ENCODE data around the gene RSPH6A. TPM values are rescaled to one million over a fixed set of nuclear protein-coding genes. Genes with fewer than 3 reads are reported as not detected.
A peak's percentile ranks its signal among the peaks of the same experiment; 100 is the strongest.

RSPH6A gene
- total and polyA plus RNA-seq, 3 experiments from 2014 or later: 0.16 to 0.22 TPM; not detected in 1

GRCh38 chr19:45824531-45825262 is 9.6 kb upstream of the RSPH6A start:
- Mint-ChIP-seq H3K27me3 (no peaks in the 10 kb centered on the region), H3K4me3 (no peak overlapping the region), H3K27ac (peak overlapping the region in 2 of 8 donors; percentile 28 to 62), H3K4me1 (peaks cover 0 to 2% (median 0%) of the 10 kb centered on the region in 3 donors), H3K36me3 (peaks cover 7 to 81% (median 23%) of the 10 kb centered on the region in 3 donors), H3K9me3 (no peaks in the 10 kb centered on the region)
- CTCF ChIA-PET: interaction anchor here (1.3 to 1.4 kb wide), 3 partner anchors 10 to 58 kb away, joined by 3 to 5 read pairs (median 4); no protein-coding TSS in a partner anchor
- DNase-seq: no peak
- H3K4me1 ChIP-seq (ENCODE audit: insufficient read depth, low read length): no peaks in the 10 kb centered on the region
- H3K9me3 ChIP-seq (ENCODE audit: low read length): no peaks in the 10 kb centered on the region
- no peak overlapping the region for H3K4me3 ChIP-seq (ENCODE audit: low read length)
- POLR2A ChIA-PET: no interaction called here
- no peak overlapping the region for H3K27ac ChIP-seq (ENCODE audit: low read depth, low read length)
- peaks cover 19% of the 10 kb centered on the region for H3K36me3 ChIP-seq (ENCODE audit: insufficient read depth, low read length)
- no peaks in the 10 kb centered on the region for H3K27me3 ChIP-seq (ENCODE audit: insufficient read depth, low read length, poor library complexity, severe bottlenecking)

- H3K4me3 Mint-ChIP-seq: no peak overlapping the region
These were observed 8.9 kb upstream of the RSPH6A start for GRCh38 chr19:45824041-45824471.

DNA sequence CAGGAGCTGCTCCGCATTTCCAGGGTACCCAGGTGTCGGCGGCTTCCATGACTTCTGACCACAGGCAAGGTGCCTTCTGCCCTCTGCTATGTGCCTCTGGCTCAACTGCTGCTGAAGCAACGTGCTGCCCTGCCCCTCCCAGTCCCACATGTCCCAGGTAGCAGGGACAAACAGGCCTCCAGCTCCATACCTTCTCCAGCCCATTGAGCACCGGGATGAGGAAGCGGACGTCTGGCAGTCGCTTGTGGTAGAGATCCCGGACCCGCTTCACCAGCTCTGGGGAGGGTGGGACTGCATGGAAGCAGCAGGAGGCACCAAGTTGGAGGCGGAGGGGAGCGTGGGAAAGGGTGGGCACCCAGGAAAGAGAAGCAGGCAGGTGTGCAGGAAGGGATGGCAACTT is 8.1 kb upstream of the RSPH6A start:
- no peaks in the 10 kb centered on the region for H3K4me1 ChIP-seq (ENCODE audit: insufficient read depth, low read length)
- DNase-seq: no peak
- no peak overlapping the region for H3K4me3 ChIP-seq (ENCODE audit: low read length)
- ChIA-PET CTCF (no interaction called here), POLR2A (no interaction called here)
- H3K9me3 ChIP-seq (ENCODE audit: low read length): no peaks in the 10 kb centered on the region
- Mint-ChIP-seq H3K36me3 (peaks cover 3 to 70% (median 10%) of the 10 kb centered on the region in 3 donors), H3K9me3 (no peaks in the 10 kb centered on the region), H3K4me1 (no peaks in the 10 kb centered on the region), H3K4me3 (no peak overlapping the region), H3K27ac (no peak overlapping the region), H3K27me3 (no peaks in the 10 kb centered on the region)
- H3K36me3 ChIP-seq (ENCODE audit: insufficient read depth, low read length): peaks cover 10% of the 10 kb centered on the region
- H3K27me3 ChIP-seq (ENCODE audit: insufficient read depth, low read length, poor library complexity, severe bottlenecking): no peaks in the 10 kb centered on the region
- no peak overlapping the region for H3K27ac ChIP-seq (ENCODE audit: low read depth, low read length)

More at GRCh38 chr19:45824041-45824471, 8.9 kb upstream of the RSPH6A start:
- H3K27ac ChIP-seq (ENCODE audit: low read depth, low read length): no peak overlapping the region
- peaks cover 7 to 78% (median 17%) of the 10 kb centered on the region in 3 donors for H3K36me3 Mint-ChIP-seq
- H3K9me3 ChIP-seq (ENCODE audit: low read length): no peaks in the 10 kb centered on the region
- H3K4me1 ChIP-seq (ENCODE audit: insufficient read depth, low read length): no peaks in the 10 kb centered on the region
- no peaks in the 10 kb centered on the region for H3K27me3 ChIP-seq (ENCODE audit: insufficient read depth, low read length, poor library complexity, severe bottlenecking)
- peaks cover 15% of the 10 kb centered on the region for H3K36me3 ChIP-seq (ENCODE audit: insufficient read depth, low read length)
- H3K27me3 Mint-ChIP-seq: no peaks in the 10 kb centered on the region
- peak overlapping the region in 2 of 8 donors; percentile 28 to 62 for H3K27ac Mint-ChIP-seq
- H3K4me1 Mint-ChIP-seq: no peaks in the 10 kb centered on the region
- ChIA-PET POLR2A (no interaction called here), CTCF (interaction anchor here (1.3 to 1.4 kb wide), 3 partner anchors 10 to 59 kb away, joined by 3 to 5 read pairs (median 4); no protein-coding TSS in a partner anchor)
- no peaks in the 10 kb centered on the region for H3K9me3 Mint-ChIP-seq
- no peak for DNase-seq
- no peak overlapping the region for H3K4me3 ChIP-seq (ENCODE audit: low read length)

- peak overlapping the region in 1 of 8 donors; percentile 79 for H3K27ac Mint-ChIP-seq
- no peaks in the 10 kb centered on the region for H3K4me1 Mint-ChIP-seq
- ChIA-PET CTCF (interaction anchor here (0.7 kb wide), 2 partner anchors 61 to 81 kb away, joined by 3 read pairs; no protein-coding TSS in a partner anchor), POLR2A (no interaction called here)
- no peaks in the 10 kb centered on the region for H3K4me1 ChIP-seq (ENCODE audit: insufficient read depth, low read length)
- H3K4me3 Mint-ChIP-seq: no peak overlapping the region
- H3K36me3 Mint-ChIP-seq: peaks cover 3 to 66% (median 7%) of the 10 kb centered on the region in 3 donors
- H3K36me3 ChIP-seq (ENCODE audit: insufficient read depth, low read length): peaks cover 5% of the 10 kb centered on the region
- H3K4me3 ChIP-seq (ENCODE audit: low read length): no peak overlapping the region
- H3K9me3 Mint-ChIP-seq: no peaks in the 10 kb centered on the region
- H3K27me3 ChIP-seq (ENCODE audit: insufficient read depth, low read length, poor library complexity, severe bottlenecking): no peaks in the 10 kb centered on the region
- H3K27ac ChIP-seq (ENCODE audit: low read depth, low read length): no peak overlapping the region
- no peak for DNase-seq
- H3K27me3 Mint-ChIP-seq: no peaks in the 10 kb centered on the region
- no peaks in the 10 kb centered on the region for H3K9me3 ChIP-seq (ENCODE audit: low read length)
These were observed 7.6 kb upstream of the RSPH6A start for GRCh38 chr19:45822716-45823115.

DNA sequence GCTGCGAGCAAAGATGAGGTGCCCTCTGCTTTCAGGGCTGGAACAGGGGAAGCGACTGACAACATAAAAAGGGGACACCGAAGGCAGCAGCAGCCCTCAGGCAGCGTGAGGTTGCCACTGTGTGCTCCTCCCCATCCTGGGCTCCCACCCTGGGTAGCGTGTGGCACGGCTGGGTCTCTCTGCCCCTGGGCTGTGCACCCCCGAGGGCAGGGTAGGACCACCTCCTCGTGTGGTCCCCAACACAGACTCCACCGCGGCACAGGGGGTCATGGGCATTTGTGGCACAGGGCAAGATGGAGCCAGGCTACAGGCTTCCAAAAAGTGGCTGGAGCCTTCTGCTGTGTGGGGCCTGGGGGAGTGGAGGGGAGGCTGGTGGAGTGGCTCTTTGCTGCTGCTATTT is 6.5 kb upstream of the RSPH6A start:
- Mint-ChIP-seq H3K4me3 (no peak overlapping the region), H3K36me3 (peaks cover 3 to 57% (median 7%) of the 10 kb centered on the region in 3 donors), H3K27ac (no peak overlapping the region), H3K9me3 (no peaks in the 10 kb centered on the region), H3K4me1 (peaks cover 3 to 5% (median 3%) of the 10 kb centered on the region in 3 donors), H3K27me3 (no peaks in the 10 kb centered on the region)
- ChIA-PET POLR2A (no interaction called here), CTCF (no interaction called here)
- no peaks in the 10 kb centered on the region for H3K9me3 ChIP-seq (ENCODE audit: low read length)
- H3K4me3 ChIP-seq (ENCODE audit: low read length): no peak overlapping the region
- peaks cover 5% of the 10 kb centered on the region for H3K36me3 ChIP-seq (ENCODE audit: insufficient read depth, low read length)
- no peaks in the 10 kb centered on the region for H3K27me3 ChIP-seq (ENCODE audit: insufficient read depth, low read length, poor library complexity, severe bottlenecking)
- DNase-seq: no peak
- H3K4me1 ChIP-seq (ENCODE audit: insufficient read depth, low read length): peaks cover 4% of the 10 kb centered on the region
- H3K27ac ChIP-seq (ENCODE audit: low read depth, low read length): no peak overlapping the region

DNA sequence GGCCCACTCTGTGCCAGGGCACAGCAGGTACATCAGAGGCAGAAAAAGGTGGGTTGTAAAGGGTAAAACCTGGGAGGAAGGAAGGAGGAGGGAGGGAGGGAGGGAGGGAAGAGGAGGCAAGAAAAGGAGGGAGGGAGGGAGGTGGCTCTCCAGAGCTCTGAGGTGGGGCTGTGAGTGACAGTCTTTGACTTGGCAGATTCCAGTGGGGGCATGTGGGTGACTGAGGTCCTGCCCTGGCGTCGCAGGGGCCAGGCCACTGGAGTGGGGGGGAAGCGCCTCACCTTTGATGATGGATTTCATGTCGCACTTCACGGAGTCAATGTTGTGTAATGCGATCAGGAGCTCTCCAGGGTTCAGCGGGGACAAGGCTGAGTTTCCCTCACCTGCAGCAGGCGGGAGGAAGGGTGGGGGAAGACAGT is 6.0 kb upstream of the RSPH6A start:
- CTCF ChIA-PET: no interaction called here

GRCh38 chr19:45820413-45821102 is 5.5 kb upstream of the RSPH6A start:
- no peaks in the 10 kb centered on the region for H3K9me3 ChIP-seq (ENCODE audit: low read length)
- Mint-ChIP-seq H3K36me3 (peaks cover 3 to 47% (median 7%) of the 10 kb centered on the region in 3 donors), H3K4me1 (peaks cover 3 to 5% (median 3%) of the 10 kb centered on the region in 3 donors), H3K9me3 (no peaks in the 10 kb centered on the region), H3K27ac (peak overlapping the region in 1 of 8 donors; percentile 33), H3K27me3 (no peaks in the 10 kb centered on the region), H3K4me3 (no peak overlapping the region)
- ChIA-PET POLR2A (no interaction called here), CTCF (no interaction called here)
- H3K27ac ChIP-seq (ENCODE audit: low read depth, low read length): no peak overlapping the region
- no peaks in the 10 kb centered on the region for H3K27me3 ChIP-seq (ENCODE audit: insufficient read depth, low read length, poor library complexity, severe bottlenecking)
- H3K4me1 ChIP-seq (ENCODE audit: insufficient read depth, low read length): peaks cover 4% of the 10 kb centered on the region
- peaks cover 4% of the 10 kb centered on the region for H3K36me3 ChIP-seq (ENCODE audit: insufficient read depth, low read length)
- no peak for DNase-seq
- no peak overlapping the region for H3K4me3 ChIP-seq (ENCODE audit: low read length)

More for the DNA sequence above, 6.0 kb upstream of the RSPH6A start:
- Mint-ChIP-seq H3K4me3 (no peak overlapping the region), H3K36me3 (peaks cover 3 to 53% (median 7%) of the 10 kb centered on the region in 3 donors), H3K9me3 (no peaks in the 10 kb centered on the region), H3K4me1 (peaks cover 3 to 5% (median 3%) of the 10 kb centered on the region in 3 donors), H3K27me3 (no peaks in the 10 kb centered on the region), H3K27ac (no peak overlapping the region)
- no peaks in the 10 kb centered on the region for H3K9me3 ChIP-seq (ENCODE audit: low read length)
- POLR2A ChIA-PET: no interaction called here
- H3K27me3 ChIP-seq (ENCODE audit: insufficient read depth, low read length, poor library complexity, severe bottlenecking): no peaks in the 10 kb centered on the region
- DNase-seq: no peak
- no peak overlapping the region for H3K4me3 ChIP-seq (ENCODE audit: low read length)
- peaks cover 4% of the 10 kb centered on the region for H3K4me1 ChIP-seq (ENCODE audit: insufficient read depth, low read length)
- peaks cover 5% of the 10 kb centered on the region for H3K36me3 ChIP-seq (ENCODE audit: insufficient read depth, low read length)
- H3K27ac ChIP-seq (ENCODE audit: low read depth, low read length): no peak overlapping the region

- Histone ChIP-seq H3K4me1 (ENCODE audit: insufficient read depth, low read length) (peaks cover 4% of the 10 kb centered on the region), H3K4me3 (ENCODE audit: low read length) (no peak overlapping the region), H3K9me3 (ENCODE audit: low read length) (no peaks in the 10 kb centered on the region), H3K27me3 (ENCODE audit: insufficient read depth, low read length, poor library complexity, severe bottlenecking) (no peaks in the 10 kb centered on the region), H3K36me3 (ENCODE audit: insufficient read depth, low read length) (no peaks in the 10 kb centered on the region), H3K27ac (ENCODE audit: low read depth, low read length) (no peak overlapping the region)
- H3K4me3 Mint-ChIP-seq: peak overlapping the region in 1 of 7 donors; percentile 44
- CTCF ChIA-PET: no interaction called here
- peaks cover 3 to 5% (median 3%) of the 10 kb centered on the region in 3 donors for H3K4me1 Mint-ChIP-seq
- peaks cover 3 to 42% (median 7%) of the 10 kb centered on the region in 3 donors for H3K36me3 Mint-ChIP-seq
- peak in 1 of 5 donors; percentile 35 for DNase-seq
- H3K27me3 Mint-ChIP-seq: no peaks in the 10 kb centered on the region
- H3K27ac Mint-ChIP-seq: peak overlapping the region in 2 of 8 donors; percentile 33 to 92
- no peaks in the 10 kb centered on the region for H3K9me3 Mint-ChIP-seq
- POLR2A ChIA-PET: no interaction called here
These were observed 4.7 kb upstream of the RSPH6A start for GRCh38 chr19:45819769-45820168.

Measured in CD8-positive, alpha-beta memory T cell (primary cell).